NCI-H748 (cell line): ENCODE data around the gene AOX1.
"Not testable (repeated sequence)": the region's sequence is repeated elsewhere in the genome, so short reads cannot be mapped to it uniquely, and the experiment has no call there.

Experiments used
- DNase-seq: peaks from one replicate; lab custom pipeline; 2025; ENCODE audit not compliant: unreplicated experiment; lab: John Stamatoyannopoulos, UW

The AOX1 gene

GRCh38 chr2:200625282-200625681, 39.5 kb downstream of the AOX1 start:
- DNase-seq: no peak

GRCh38 chr2:200625958-200626363, 40.1 kb downstream of the AOX1 start:
- DNase-seq: no peak

GRCh38 chr2:200627110-200627770, 41.4 kb downstream of the AOX1 start:
- DNase-seq: no peak

GRCh38 chr2:200628461-200628860, 42.6 kb downstream of the AOX1 start:
- not testable (repeated sequence) for DNase-seq

- DNase-seq: no peak
Observed at GRCh38 chr2:200631287-200631686, 45.5 kb downstream of the AOX1 start.

GRCh38 chr2:200634231-200634964, 48.6 kb downstream of the AOX1 start:
- no peak for DNase-seq

- DNase-seq: no peak
Observed at GRCh38 chr2:200635251-200635650, 49.4 kb downstream of the AOX1 start.

- no peak for DNase-seq
Observed at GRCh38 chr2:200637901-200638300, 52.1 kb downstream of the AOX1 start.

- DNase-seq: no peak
Observed at GRCh38 chr2:200640176-200640575, 54.4 kb downstream of the AOX1 start.

GRCh38 chr2:200640901-200641300, 55.1 kb downstream of the AOX1 start:
- DNase-seq: no peak

GRCh38 chr2:200648518-200649281, 62.9 kb downstream of the AOX1 start:
- DNase-seq: not testable (repeated sequence)

GRCh38 chr2:200649724-200650123, 63.9 kb downstream of the AOX1 start:
- no peak for DNase-seq

- DNase-seq: no peak
Observed at GRCh38 chr2:200650195-200650594, 64.4 kb downstream of the AOX1 start.

- no peak for DNase-seq
Observed at GRCh38 chr2:200652158-200652557, 66.3 kb downstream of the AOX1 start.

GRCh38 chr2:200653021-200653420, 67.2 kb downstream of the AOX1 start:
- no peak for DNase-seq

GRCh38 chr2:200654823-200655222, 69.0 kb downstream of the AOX1 start:
- no peak for DNase-seq

GRCh38 chr2:200655918-200656580, 70.2 kb downstream of the AOX1 start:
- no peak for DNase-seq

GRCh38 chr2:200658278-200658864, 72.6 kb downstream of the AOX1 start:
- no peak for DNase-seq

- no peak for DNase-seq
Observed at GRCh38 chr2:200659410-200659809, 73.6 kb downstream of the AOX1 start.

- DNase-seq: no peak
Observed at GRCh38 chr2:200661477-200661876, 75.7 kb downstream of the AOX1 start.

- no peak for DNase-seq
Observed at GRCh38 chr2:200662727-200663126, 76.9 kb downstream of the AOX1 start.
